ENCODE data around the gene CHST8.

- no peak for TF ChIP-seq CTCF (conservative IDR thresholded peaks at IDR 0.05)
- no peak for TF ChIP-seq EZH2 (IDR thresholded peaks at IDR 0.05; ENCODE audit: low read depth)
These were observed 97.0 kb downstream of the CHST8 start for GRCh38 chr19:33718651-33719254.
